HG03565 (cell line): ENCODE results near the gene ARL2.

Experiments
- ATAC-seq: cut with Tn5 transposase; IDR thresholded peaks from one replicate; pipeline ENCODE4 v1.9.1; 2021; ENCODE audit warnings: mild to moderate bottlenecking, moderate library complexity; ENCODE audit not compliant: unreplicated experiment

ARL2 gene

DNA sequence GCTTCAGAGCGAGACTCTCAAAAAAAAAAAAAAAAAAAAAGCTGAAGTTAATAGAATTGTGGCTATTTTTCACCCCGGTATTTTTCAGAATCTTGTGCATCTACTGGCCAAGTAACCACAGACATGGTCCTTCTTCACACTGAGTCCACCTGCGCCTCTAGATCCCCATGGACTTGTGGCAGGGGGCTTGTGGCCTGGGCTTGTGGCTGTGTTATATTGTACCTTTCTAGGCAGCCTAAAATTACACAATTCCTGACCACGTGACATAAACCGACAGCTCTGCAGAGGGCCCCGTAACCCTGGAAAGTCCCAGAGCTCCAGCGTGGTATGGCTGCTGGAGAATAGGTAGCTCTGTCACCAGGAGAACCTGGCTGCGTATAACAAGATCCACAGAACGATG is 55.3 kb downstream of the ARL2 start:
- ATAC-seq, result no peak
